HepG2 (cell line): Measurements from ENCODE around the gene FOXA3. TPM values are rescaled to one million over a fixed set of nuclear protein-coding genes. Genes with fewer than 3 reads are reported as not detected.

Experiments used
- ATAC-seq: fragments of 200-7000 bp; cut with Tn5 transposase; 3 replicates; pipeline ENCODE4 v1.9.1; 2020; ENCODE audit warnings: mild to moderate bottlenecking, moderate library complexity
- BruUV-seq: library from RNA; stranded (reverse); fragments of 400-500 nt; replicated peaks from 2 replicates; lab custom pipeline; 2021; lab: Mats Ljungman, UMichigan
- CTCF ChIA-PET: fragments of 300-600 bp; formaldehyde crosslinking; extraction: SDS; loops from one replicate; lab custom pipeline; 2021; ENCODE audit warnings: low total read pairs, inconsistent platforms, low intra/inter-chr PET ratio; lab: Yijun Ruan, JAX
- POLR2A ChIA-PET: fragments of 350-600 bp; sonication (Branson Sonifier 250); formaldehyde crosslinking; loops from one replicate; lab custom pipeline; 2020; ENCODE audit warnings: antibody characterized with exemption, inconsistent platforms; lab: Yijun Ruan, JAX
- DNase-seq: peaks from one replicate; pipeline ENCODE4 v3.0.0-alpha.2; 2015; ENCODE audit warnings: low spot score
- FAIRE-seq: peaks from 3 replicates; lab custom pipeline; 2011; peaks lifted over from hg19 to GRCh38; lab: Jason Lieb, UNC
- H2AFZ ChIP-seq: one replicate; pipeline ENCODE4 v1.6.1; 2011; ENCODE audit warnings: low read length, inconsistent platforms
- H3K27ac ChIP-seq: fragments of 300-600 bp; 3 replicates; pipeline ENCODE4 v1.8.0; 2011; ENCODE audit warnings: mixed run types, mild to moderate bottlenecking, mixed read lengths, low read length, inconsistent platforms; ENCODE audit not compliant: insufficient read depth; ENCODE audit errors: extremely low read length
- H3K27me3 ChIP-seq, 2 experiments: fragments of 200-600 bp in 1 of 2; 2 replicates in 1 of 2; 3 replicates in 1 of 2; pipeline versions ENCODE4 v1.6.0 to v1.8.0; 2011; ENCODE audit warnings: low read length in 2 of 2, mild to moderate bottlenecking in 2 of 2, moderate library complexity in 2 of 2, inconsistent platforms in 1 of 2; ENCODE audit not compliant: insufficient read depth in 2 of 2, control insufficient read depth in 1 of 2
- H3K36me3 ChIP-seq, 2 experiments: fragments of 200-600 bp in 1 of 2; replicated peaks in 1 of 2; 2 replicates in 1 of 2; 3 replicates in 1 of 2; pipeline versions ENCODE4 v1.5.1 to v1.8.0; 2011; ENCODE audit warnings: low read length in 2 of 2, inconsistent platforms in 1 of 2; ENCODE audit not compliant: insufficient read depth in 2 of 2, control insufficient read depth in 1 of 2
- H3K4me1 ChIP-seq: 2 replicates; pipeline ENCODE4 v1.5.1; 2012; ENCODE audit warnings: low read length, inconsistent platforms; ENCODE audit not compliant: insufficient read depth
- H3K4me2 ChIP-seq: 2 replicates; pipeline ENCODE4 v1.6.0; 2011; ENCODE audit warnings: low read depth, low read length, inconsistent platforms
- H3K4me3 ChIP-seq, 3 experiments: fragments of 200-600 bp in 1 of 3; sonication (generic), shearing (Covaris generic) in 1 of 3; replicated peaks in 1 of 3; 2 replicates each; pipeline ENCODE4 v1.5.1; 2011 to 2016; ENCODE audit warnings: low read length in 3 of 3, inconsistent platforms in 2 of 3, low read depth in 2 of 3, mild to moderate bottlenecking in 2 of 3, control low read depth in 1 of 3, mixed read lengths in 1 of 3; ENCODE audit not compliant: insufficient read depth in 1 of 3
- H3K79me2 ChIP-seq: one replicate; pipeline ENCODE4 v1.6.1; 2011; ENCODE audit warnings: low read length, inconsistent platforms; ENCODE audit not compliant: insufficient read depth
- H3K9ac ChIP-seq: 2 replicates; pipeline ENCODE4 v1.6.0; 2011; ENCODE audit warnings: mild to moderate bottlenecking, low read depth, low read length, inconsistent platforms; ENCODE audit not compliant: insufficient read depth
- H3K9me3 ChIP-seq: 2 replicates; pipeline ENCODE4 v1.5.1; 2012; ENCODE audit warnings: mild to moderate bottlenecking, low read length
- H4K20me1 ChIP-seq: 2 replicates; pipeline ENCODE4 v1.6.0; 2011; ENCODE audit warnings: inconsistent platforms, mild to moderate bottlenecking, low read length, moderate library complexity; ENCODE audit not compliant: insufficient read depth
- FOXK1 ChIP-seq: sonication (generic); formaldehyde crosslinking; IDR thresholded peaks from 2 replicates; pipeline ENCODE4 v1.4.0; 2020; ENCODE audit warnings: low read depth, missing genetic modification reagents, borderline replicate concordance
- GATAD2A ChIP-seq: IDR thresholded peaks from 2 replicates; pipeline ENCODE4 v1.6.1; 2016
- KMT2A ChIP-seq: sonication (generic); formaldehyde crosslinking; IDR thresholded peaks from 2 replicates; pipeline ENCODE4 v1.4.0; 2020; ENCODE audit warnings: missing genetic modification reagents
- MAZ ChIP-seq, 2 experiments: sonication (generic) in 1 of 2; formaldehyde crosslinking in 1 of 2; IDR thresholded peaks; 2 replicates each; pipeline versions ENCODE4 v1.5.0 to v1.6.1; 2012 to 2020; ENCODE audit warnings: low read depth in 2 of 2, mild to moderate bottlenecking in 2 of 2, borderline replicate concordance in 1 of 2, improper control_type of control experiment in 1 of 2, low read length in 1 of 2, missing genetic modification reagents in 1 of 2, moderate library complexity in 1 of 2
- REL ChIP-seq: sonication (generic); formaldehyde crosslinking; conservative IDR thresholded peaks from 2 replicates; pipeline ENCODE4 v1.8.0; 2022; ENCODE audit warnings: mild to moderate bottlenecking, missing genetic modification reagents, moderate library complexity
- SIN3A ChIP-seq: IDR thresholded peaks from 2 replicates; pipeline ENCODE4 v1.6.1; 2011; ENCODE audit warnings: low read depth, mild to moderate bottlenecking, control low read depth, low read length, borderline replicate concordance
- SRSF9 ChIP-seq: fragments of 200-400 bp; formaldehyde crosslinking; IDR thresholded peaks from 2 replicates; pipeline ENCODE4 v1.6.1; 2018; ENCODE audit warnings: borderline replicate concordance, mild to moderate bottlenecking, low read depth, low read length; ENCODE audit not compliant: insufficient read depth, poor library complexity, severe bottlenecking
- YEATS2 ChIP-seq: sonication (generic); formaldehyde crosslinking; IDR thresholded peaks from 2 replicates; pipeline ENCODE4 v1.4.0; 2020; ENCODE audit warnings: missing genetic modification reagents, borderline replicate concordance
- ZBTB25 ChIP-seq: IDR thresholded peaks from 2 replicates; pipeline ENCODE4 v1.6.1; 2018; ENCODE audit warnings: missing genetic modification reagents
- ZNF143 ChIP-seq: sonication (generic); formaldehyde crosslinking; IDR thresholded peaks from 2 replicates; pipeline ENCODE4 v1.4.0; 2020; ENCODE audit warnings: missing genetic modification reagents
- ZNF746 ChIP-seq: sonication (generic); formaldehyde crosslinking; IDR thresholded peaks from 2 replicates; pipeline ENCODE4 v1.8.0; 2022; ENCODE audit warnings: mild to moderate bottlenecking, missing genetic modification reagents
- ZSCAN29 ChIP-seq: sonication (generic); formaldehyde crosslinking; conservative IDR thresholded peaks from 2 replicates; pipeline ENCODE4 v1.4.0; 2020; ENCODE audit warnings: mild to moderate bottlenecking, missing genetic modification reagents
- WGBS: methylation state at CpG from one replicate; pipeline ENCODE4 v1.1.6; 2017; ENCODE audit warnings: low lambda C conversion rate; 5-methylcytosine and 5-hydroxymethylcytosine counted together
- in situ Hi-C: cut with HindIII; loops from 2 replicates; pipeline ENCODE4 v1.10.0; 2017; ENCODE audit warnings: low pct_unique_long_range_greater_than_20kb; ENCODE audit not compliant: extremely low pct_ligation_motif_present
- intact Hi-C: fragments of 100-400 bp; cut with micrococcal nuclease; formaldehyde crosslinking; loops from one replicate; pipeline ENCODE4 v1.10.0; 2022; ENCODE audit not compliant: unreplicated experiment
- polyA plus RNA-seq, 8 experiments: library from polyadenylated mRNA; depleted of rRNA in 3 of 8; stranded (reverse) in 7 of 8; unstranded in 1 of 8; fragments of >200 nt; fragmentation: Illumina TruSeq in 4 of 8; extraction: Trizol in 4 of 8; gene quantifications; 2 replicates each; pipeline versions ENCODE4 v1.2.1 to v1.2.3, GENCODE V29; 2011 to 2016; ENCODE audit warnings: low read depth in 4 of 8, missing spikeins in 1 of 8, mixed read lengths in 1 of 8; ENCODE audit not compliant: insufficient read depth in 1 of 8
- total RNA-seq, 5 experiments: library from RNA; depleted of rRNA; stranded (reverse); fragments of >200 nt; fragmentation: Illumina TruSeq; extraction: Trizol; gene quantifications; 2 replicates each; pipeline ENCODE4 v1.2.3, GENCODE V29; 2016; ENCODE audit warnings: low read depth in 1 of 5

FOXA3 gene
- total and polyA plus RNA-seq, 2 of the 13 experiments (the other 11 are each of a cell fraction or from before 2014, with no cell fraction given), result 29.8 to 47.6 TPM

DNA sequence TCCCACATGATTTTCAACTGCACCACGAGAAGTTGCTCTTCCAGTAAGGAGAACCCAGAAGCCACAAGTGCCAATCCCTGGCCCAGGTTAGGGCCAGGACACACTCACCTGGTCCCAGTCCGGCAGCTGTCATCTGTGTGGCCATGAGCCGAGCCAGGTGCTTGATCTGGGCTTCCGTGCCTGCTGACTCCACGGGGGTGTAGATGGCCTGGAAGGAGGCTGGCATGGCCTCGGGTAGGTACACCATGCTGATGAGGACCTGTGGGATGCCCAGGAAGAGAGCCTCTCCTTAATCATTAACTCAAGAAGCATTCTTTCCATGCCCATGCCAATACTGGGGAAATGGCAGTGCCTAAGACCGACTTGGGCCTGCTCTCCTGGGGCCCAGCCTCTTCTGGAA lies 29.2 kb upstream of the FOXA3 start:
- ChIA-PET POLR2A (interaction anchor here (0.7 kb wide), 1 partner anchor 25 kb away, joined by 5 read pairs; no protein-coding TSS in a partner anchor), CTCF (no interaction called here)
- WGBS, result 82% methylated on average over 2 of the region's 7 CpGs
- Histone ChIP-seq H4K20me1 (no peaks in the 10 kb centered on the region), H3K9ac (no peak overlapping the region), H3K27ac (no peak overlapping the region), H3K9me3 (no peaks in the 10 kb centered on the region), H3K4me3 (no peak overlapping the region), H3K79me2 (no peaks in the 10 kb centered on the region), H3K36me3 (peaks cover 36 to 61% of the 10 kb centered on the region in 2 experiments), H2AFZ (no peak overlapping the region), H3K4me2 (no peak overlapping the region), H3K4me1 (no peaks in the 10 kb centered on the region), H3K27me3 (no peaks in the 10 kb centered on the region)
- FAIRE-seq, result no peak
- intact Hi-C loops, result no loop called here
- in situ Hi-C loops, result no loop called here
- no peak for ATAC-seq
- BruUV-seq, result no TSS peak
- TF ChIP-seq SIN3A, result no peak
- TF ChIP-seq FOXK1 (CRISPR knock-in tag), result no peak
- no peak for TF ChIP-seq MAZ (IDR thresholded peaks at IDR 0.05; ENCODE audit: borderline replicate concordance, low read depth, low read length)
- no peak for TF ChIP-seq MAZ (CRISPR knock-in tag; IDR thresholded peaks at IDR 0.05; ENCODE audit: low read depth)
- no peak for TF ChIP-seq ZNF746 (CRISPR knock-in tag)
- TF ChIP-seq ZNF143 (CRISPR knock-in tag), result no peak
- TF ChIP-seq YEATS2 (CRISPR knock-in tag), result no peak
- no peak for TF ChIP-seq ZBTB25 (CRISPR knock-in tag)
- no peak for TF ChIP-seq SRSF9
- no peak for TF ChIP-seq GATAD2A
- no peak for TF ChIP-seq KMT2A
- TF ChIP-seq ZSCAN29 (CRISPR knock-in tag), result no peak
- no peak for TF ChIP-seq REL (CRISPR knock-in tag)
- no peak for DNase-seq
